Effector CD8-positive, alpha-beta T cell (primary cell): ENCODE results near the gene ANKRD27.
A peak's percentile ranks its signal among the peaks of the same experiment; 100 is the strongest.
"Not testable (repeated sequence)": the region's sequence is repeated elsewhere in the genome, so short reads cannot be mapped to it uniquely, and the experiment has no call there.

ENCODE experiments used
- DNase-seq: peaks from one replicate; lab custom pipeline; 2025; lab: John Stamatoyannopoulos, UW
- total RNA-seq, 4 experiments: gene quantifications; one replicate each; lab custom pipeline; 2026; lab: John Stamatoyannopoulos, UW

The ANKRD27 gene
- total RNA-seq = 67.8 to 95.7 (median 79.7) reads per million in 4 experiments

GRCh38 chr19:32674931-32675719 is at the start of gene ANKRD27:
Gene ANKRD27, minus strand, starts transcription at chr19:32675180. Its CDS starts 16,165 bp downstream, at chr19:32659015.
- DNase-seq = peak; percentile 97

- no peak for DNase-seq
These were observed 45.9 kb upstream of the ANKRD27 start for GRCh38 chr19:32720936-32721250.

GRCh38 chr19:32720216-32720935 is 45.4 kb upstream of the ANKRD27 start:
- DNase-seq = no peak

- no peak for DNase-seq
These were observed 44.7 kb upstream of the ANKRD27 start, which contains the start of gene TDRD12 for GRCh38 chr19:32719611-32720059. Gene TDRD12, plus strand, starts transcription at chr19:32719767. Its CDS starts 306 bp downstream, at chr19:32720073.

- no peak for DNase-seq
These were observed 43.3 kb upstream of the ANKRD27 start for GRCh38 chr19:32718286-32718685.

GRCh38 chr19:32717496-32717895 is 42.5 kb upstream of the ANKRD27 start:
- no peak for DNase-seq

- DNase-seq = not testable (repeated sequence)
These were observed 41.2 kb upstream of the ANKRD27 start for GRCh38 chr19:32716203-32716602.

GRCh38 chr19:32711747-32712146 is 36.8 kb upstream of the ANKRD27 start:
- no peak for DNase-seq

- DNase-seq = no peak
These were observed 34.1 kb upstream of the ANKRD27 start for GRCh38 chr19:32709032-32709431.

- no peak for DNase-seq
These were observed 33.5 kb upstream of the ANKRD27 start for GRCh38 chr19:32708457-32708856.

- not testable (repeated sequence) for DNase-seq
These were observed 29.0 kb upstream of the ANKRD27 start for GRCh38 chr19:32704006-32704405.

GRCh38 chr19:32702010-32702409 is 27.0 kb upstream of the ANKRD27 start:
- DNase-seq = no peak

GRCh38 chr19:32700129-32700528 is 25.1 kb upstream of the ANKRD27 start:
- DNase-seq = not testable (repeated sequence)

- DNase-seq = not testable (repeated sequence)
These were observed 21.8 kb upstream of the ANKRD27 start for GRCh38 chr19:32696771-32697170.

GRCh38 chr19:32695506-32695905 is 20.5 kb upstream of the ANKRD27 start:
- not testable (repeated sequence) for DNase-seq

GRCh38 chr19:32694851-32695250 is 19.9 kb upstream of the ANKRD27 start:
- not testable (repeated sequence) for DNase-seq

- not testable (repeated sequence) for DNase-seq
These were observed 19.3 kb upstream of the ANKRD27 start for GRCh38 chr19:32694316-32694715.

GRCh38 chr19:32693151-32694108 is 18.4 kb upstream of the ANKRD27 start:
- peak; percentile 4 for DNase-seq

GRCh38 chr19:32692727-32693061 is 17.7 kb upstream of the ANKRD27 start:
- no peak for DNase-seq

GRCh38 chr19:32691952-32692726 is 17.2 kb upstream of the ANKRD27 start:
- peak; percentile 21 for DNase-seq
